Natural killer cell (primary cell): ENCODE results near the gene BCL6B. TPM values are rescaled to one million over a fixed set of nuclear protein-coding genes. Genes with fewer than 3 reads are reported as not detected.
A peak's percentile ranks its signal among the peaks of the same experiment; 100 is the strongest.

Experiments
- ATAC-seq, 3 donors: fragments of 150-1000 bp in 2 of 3; fragments of 200-7000 bp in 1 of 3; cut with Tn5 transposase; 1 replicate in 1 of 3; 2 replicates in 2 of 3; pipeline ENCODE4 v1.10.0; 2021; ENCODE audit warnings: mild to moderate bottlenecking in 2 of 3, moderate library complexity in 2 of 3
- DNase-seq, 2 donors: peaks; one replicate each; pipeline versions ENCODE4 v3.0.0 to v3.0.0-alpha.2; 2013 to 2021; ENCODE audit warnings: mixed read lengths in 1 of 2
- H3K27ac ChIP-seq: one replicate; pipeline ENCODE4 v1.5.1; 2013; ENCODE audit warnings: mild to moderate bottlenecking, low read length
- H3K27me3 ChIP-seq: one replicate; pipeline ENCODE4 v1.6.1; 2013; ENCODE audit warnings: low read length; ENCODE audit not compliant: control insufficient read depth, insufficient read depth
- H3K36me3 ChIP-seq: one replicate; pipeline ENCODE4 v1.6.1; 2013; ENCODE audit warnings: low read length; ENCODE audit not compliant: control insufficient read depth, insufficient read depth
- H3K4me1 ChIP-seq: one replicate; pipeline ENCODE4 v1.6.1; 2013; ENCODE audit warnings: low read length; ENCODE audit not compliant: control insufficient read depth, insufficient read depth
- H3K4me3 ChIP-seq: one replicate; pipeline ENCODE4 v1.5.1; 2013; ENCODE audit warnings: low read length
- H3K9me3 ChIP-seq: one replicate; pipeline ENCODE4 v1.6.1; 2013; ENCODE audit warnings: low read length; ENCODE audit not compliant: control insufficient read depth, insufficient read depth
- H3K27ac Mint-ChIP-seq, 2 donors: one replicate each; pipeline ENCODE4 v1.8.0; 2022; ENCODE audit warnings: mild to moderate bottlenecking in 2 of 2, mixed read lengths in 2 of 2, moderate library complexity in 1 of 2
- H3K27me3 Mint-ChIP-seq, 2 donors: one replicate each; pipeline ENCODE4 v1.8.0; 2022; ENCODE audit warnings: low read depth in 2 of 2, mixed read lengths in 2 of 2
- H3K36me3 Mint-ChIP-seq: one replicate; pipeline ENCODE4 v1.8.0; 2022; ENCODE audit warnings: mixed read lengths
- H3K4me1 Mint-ChIP-seq, 2 donors: one replicate each; pipeline ENCODE4 v1.8.0; 2022; ENCODE audit warnings: mixed read lengths in 2 of 2
- H3K4me3 Mint-ChIP-seq: one replicate; pipeline ENCODE4 v1.8.0; 2022; ENCODE audit warnings: mild to moderate bottlenecking, moderate library complexity, mixed read lengths
- H3K9me3 Mint-ChIP-seq, 2 donors: one replicate each; pipeline ENCODE4 v1.8.0; 2022; ENCODE audit warnings: mixed read lengths in 2 of 2
- CTCF ChIP-seq: fragments of 200-600 bp; IDR thresholded peaks from one replicate; pipeline ENCODE4 v1.8.0; 2022; ENCODE audit warnings: antibody characterized with exemption
- WGBS: methylation state at CpG from one replicate; pipeline ENCODE4 v1.1.7; 2013; ENCODE audit warnings: missing lambda C conversion rate; ENCODE audit not compliant: insufficient coverage; 5-methylcytosine and 5-hydroxymethylcytosine counted together
- intact Hi-C: fragments of 100-400 bp; cut with micrococcal nuclease; formaldehyde crosslinking; loops from one replicate; pipeline ENCODE4 v1.14.2; 2022
- total RNA-seq, 4 donors: library from RNA; stranded (reverse); fragments of 120-200 nt in 1 of 4; gene quantifications; one replicate each; pipeline versions ENCODE4 v1.2.3 to v1.2.4, GENCODE V29; 2013 to 2022

BCL6B gene
- total RNA-seq, 3 donors from 2014 or later (not counting 1 experiment from before 2014, with no cell fraction given), result 0.49 to 0.84 TPM; not detected in 1

- no peaks in the 10 kb centered on the region for H3K27me3 Mint-ChIP-seq
- H3K9me3 Mint-ChIP-seq, result no peaks in the 10 kb centered on the region
- H3K4me3 Mint-ChIP-seq, result peak overlapping the region; percentile 60
- H3K9me3 ChIP-seq, result no peaks in the 10 kb centered on the region
- H3K27ac Mint-ChIP-seq, result peak overlapping the region; percentile 81 to 85
- H3K27ac ChIP-seq, result no peak overlapping the region
- H3K27me3 ChIP-seq, result no peaks in the 10 kb centered on the region
- H3K4me3 ChIP-seq, result no peak overlapping the region
- peaks cover 72% of the 10 kb centered on the region for H3K4me1 ChIP-seq
- intact Hi-C loops, result no loop called here
- no peaks in the 10 kb centered on the region for H3K36me3 ChIP-seq
- peaks cover 54 to 66% of the 10 kb centered on the region in 2 donors for H3K4me1 Mint-ChIP-seq
- H3K36me3 Mint-ChIP-seq, result no peaks in the 10 kb centered on the region
- DNase-seq (no peak), ATAC-seq (no peak)
- no peak for TF ChIP-seq CTCF
- WGBS, result 95% methylated on average over 2 of the region's 3 CpGs
These were observed 6.2 kb downstream of the BCL6B start for GRCh38 chr17:7029096-7029495.

- H3K9me3 ChIP-seq, result no peaks in the 10 kb centered on the region
- peaks cover 72% of the 10 kb centered on the region for H3K4me1 ChIP-seq
- H3K36me3 ChIP-seq, result no peaks in the 10 kb centered on the region
- H3K27ac ChIP-seq, result no peak overlapping the region
- no peaks in the 10 kb centered on the region for H3K27me3 ChIP-seq
- no peaks in the 10 kb centered on the region for H3K36me3 Mint-ChIP-seq
- 42% methylated on average over 8 of the region's 8 CpGs for WGBS
- no peak overlapping the region for H3K4me3 ChIP-seq
- intact Hi-C loops, result no loop called here
- H3K4me3 Mint-ChIP-seq, result peak overlapping the region; percentile 56
- TF ChIP-seq CTCF, result no peak
- DNase-seq (peak in 1 of 2 donors; percentile 68), ATAC-seq (peak in 2 of 3 donors; percentile 48 to 52)
- no peaks in the 10 kb centered on the region for H3K27me3 Mint-ChIP-seq
- H3K27ac Mint-ChIP-seq, result peak overlapping the region; percentile 81 to 85
- peaks cover 57 to 64% of the 10 kb centered on the region in 2 donors for H3K4me1 Mint-ChIP-seq
- no peaks in the 10 kb centered on the region for H3K9me3 Mint-ChIP-seq
These were observed 6.8 kb downstream of the BCL6B start for GRCh38 chr17:7029659-7030058.

- H3K4me1 ChIP-seq, result peaks cover 53% of the 10 kb centered on the region
- ATAC-seq, result peak; percentile 27 to 56 (median 33)
- intact Hi-C loops, result loop anchor here (1.0 kb wide), 1 partner anchor 20 kb away; no protein-coding TSS in a partner anchor
These were observed 12.2 kb downstream of the BCL6B start for GRCh38 chr17:7034955-7035590.

More at GRCh38 chr17:7034955-7035590, 12.2 kb downstream of the BCL6B start:
- H3K27ac ChIP-seq, result peak overlapping the region; percentile 95
- TF ChIP-seq CTCF, result no peak
- Mint-ChIP-seq H3K27me3 (no peaks in the 10 kb centered on the region), H3K4me3 (peak overlapping the region; percentile 93), H3K27ac (peak overlapping the region; percentile 98 to 99), H3K4me1 (peaks cover 60 to 68% of the 10 kb centered on the region in 2 donors), H3K9me3 (no peaks in the 10 kb centered on the region), H3K36me3 (no peaks in the 10 kb centered on the region)
- H3K36me3 ChIP-seq, result no peaks in the 10 kb centered on the region
- peak in 1 of 2 donors; percentile 75 for DNase-seq
- no peaks in the 10 kb centered on the region for H3K9me3 ChIP-seq
- H3K4me3 ChIP-seq, result peak overlapping the region; percentile 76
- no peaks in the 10 kb centered on the region for H3K27me3 ChIP-seq
- WGBS, result 0% methylated on average over 6 of the region's 7 CpGs
